Esophagus muscularis mucosa (tissue), 4 donors: ENCODE measurements around the gene ANKRD40CL. TPM values are rescaled to one million over a fixed set of nuclear protein-coding genes. Genes with fewer than 3 reads are reported as not detected.

Source experiments
- DNase-seq: peaks from one replicate; pipeline ENCODE4 v3.0.0-alpha.2; 2017; ENCODE audit errors: extremely low spot score
- H3K27ac ChIP-seq, 4 donors: fragments of 200-600 bp; sonication (generic); replicated peaks in 1 of 4; 1 replicate in 3 of 4; 2 replicates in 1 of 4; pipeline ENCODE4 v1.5.1; 2016 to 2019; ENCODE audit warnings: mild to moderate bottlenecking in 1 of 4
- H3K27me3 ChIP-seq, 4 donors: fragments of 200-600 bp; sonication (generic); one replicate each; pipeline versions ENCODE4 v1.5.1 to v1.6.0; 2016 to 2019
- H3K36me3 ChIP-seq, 4 donors: fragments of 200-600 bp; sonication (generic); one replicate each; pipeline ENCODE4 v1.5.1; 2016 to 2019
- H3K4me1 ChIP-seq, 4 donors: fragments of 200-600 bp; sonication (generic); one replicate each; pipeline ENCODE4 v1.5.1; 2016 to 2019
- H3K4me3 ChIP-seq, 4 donors: fragments of 200-600 bp; sonication (generic); 1 replicate in 2 of 4; 2 replicates in 2 of 4; pipeline ENCODE4 v1.5.1; 2016 to 2019; ENCODE audit warnings: mild to moderate bottlenecking in 4 of 4, moderate library complexity in 1 of 4
- H3K9me3 ChIP-seq, 4 donors: fragments of 200-600 bp; sonication (generic); 1 replicate in 3 of 4; 2 replicates in 1 of 4; pipeline ENCODE4 v1.5.1; 2016 to 2019
- CTCF ChIP-seq, 3 experiments: fragments of 200-600 bp in 2 of 3; fragments of 450-650 bp in 1 of 3; sonication (generic) in 2 of 3; IDR thresholded peaks; one replicate each; pipeline ENCODE4 v1.5.1; 2017 to 2019; ENCODE audit warnings: antibody characterized with exemption in 3 of 3, mild to moderate bottlenecking in 2 of 3, moderate library complexity in 1 of 3
- EP300 ChIP-seq: sonication (generic); formaldehyde crosslinking; IDR thresholded peaks from one replicate; pipeline ENCODE4 v1.6.1; 2017; ENCODE audit warnings: antibody characterized with exemption
- POLR2A ChIP-seq: fragments of 450-650 bp; IDR thresholded peaks from one replicate; pipeline ENCODE4 v1.6.1; 2017; ENCODE audit warnings: antibody characterized with exemption, moderate library complexity, mild to moderate bottlenecking, low read depth
- POLR2AphosphoS5 ChIP-seq, 2 donors: sonication (generic); formaldehyde crosslinking; IDR thresholded peaks; one replicate each; pipeline ENCODE4 v1.6.1; 2017; ENCODE audit warnings: antibody characterized with exemption in 2 of 2
- WGBS: methylation state at CpG from one replicate; pipeline ENCODE4 v1.1.5; 2018; 5-methylcytosine and 5-hydroxymethylcytosine counted together
- intact Hi-C: fragments of 100-400 bp; cut with DNase I; formaldehyde crosslinking; loops from one replicate; pipeline ENCODE4 v1.15.1; 2023
- total RNA-seq, 4 donors: library from RNA; depleted of rRNA; stranded (reverse); fragments of >200 nt; gene quantifications; one replicate each; pipeline versions ENCODE4 v1.1.0 to v1.2.1, GENCODE V29; 2016

The ANKRD40CL gene
- total RNA-seq, 4 donors from 2014 or later = 0.11 TPM; not detected in 3

GRCh38 chr17:50778988-50779387, 11.7 kb upstream of the ANKRD40CL start:
- peaks cover 0 to 5% (median 0%) of the 10 kb centered on the region in 4 donors for H3K27me3 ChIP-seq
- intact Hi-C loops = no loop called here
- H3K4me3 ChIP-seq = no peak overlapping the region
- 88% methylated on average over 4 of the region's 4 CpGs for WGBS
- no peaks in the 10 kb centered on the region for H3K9me3 ChIP-seq
- no peak overlapping the region for H3K27ac ChIP-seq
- peaks cover 0 to 11% (median 2%) of the 10 kb centered on the region in 4 donors for H3K4me1 ChIP-seq
- no peak for DNase-seq
- TF ChIP-seq POLR2A = no peak
- TF ChIP-seq CTCF (IDR thresholded peaks at IDR 0.05) = no peak
- no peak for TF ChIP-seq EP300
- no peak for TF ChIP-seq POLR2AphosphoS5 (IDR thresholded peaks at IDR 0.05)
- H3K36me3 ChIP-seq = no peaks in the 10 kb centered on the region

DNA sequence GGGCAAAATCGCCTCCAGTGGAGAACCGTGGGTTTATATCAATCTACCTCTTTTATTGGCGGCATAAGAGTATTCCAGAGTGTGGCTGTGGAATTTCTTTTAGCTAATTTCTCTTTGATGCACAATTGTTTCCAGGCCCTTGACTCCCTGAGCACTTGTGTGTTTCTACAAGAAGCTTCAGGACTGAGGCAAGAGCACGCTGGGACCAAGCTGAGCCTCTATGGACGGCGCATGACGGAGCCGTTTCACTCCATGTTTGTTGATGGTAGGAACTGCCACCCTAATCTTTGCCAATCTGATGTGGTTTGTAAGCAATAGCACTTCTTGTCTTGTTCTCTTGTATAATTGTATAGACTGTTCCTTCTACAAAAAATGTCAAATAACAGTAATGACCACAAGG, 11.2 kb upstream of the ANKRD40CL start:
- TF ChIP-seq POLR2AphosphoS5 (IDR thresholded peaks at IDR 0.05) = no peak
- TF ChIP-seq EP300 = no peak
- TF ChIP-seq POLR2A = no peak
- no peak for TF ChIP-seq CTCF (IDR thresholded peaks at IDR 0.05)
- Histone ChIP-seq H3K4me3 (no peak overlapping the region), H3K9me3 (no peaks in the 10 kb centered on the region), H3K27me3 (peaks cover 0 to 5% (median 0%) of the 10 kb centered on the region in 4 donors), H3K27ac (no peak overlapping the region), H3K4me1 (peaks cover 0 to 11% (median 2%) of the 10 kb centered on the region in 4 donors), H3K36me3 (no peaks in the 10 kb centered on the region)
- intact Hi-C loops = no loop called here
- no peak for DNase-seq
- 93% methylated on average over 8 of the region's 8 CpGs for WGBS

- Histone ChIP-seq H3K36me3 (no peaks in the 10 kb centered on the region), H3K27me3 (no peaks in the 10 kb centered on the region), H3K4me3 (no peak overlapping the region), H3K9me3 (no peaks in the 10 kb centered on the region), H3K4me1 (no peaks in the 10 kb centered on the region), H3K27ac (no peak overlapping the region)
- WGBS = 84% methylated on average over 3 of the region's 3 CpGs
- TF ChIP-seq POLR2AphosphoS5 (IDR thresholded peaks at IDR 0.05) (no peak), EP300 (no peak), CTCF (IDR thresholded peaks at IDR 0.05) (no peak), POLR2A (no peak)
- no peak for DNase-seq
- intact Hi-C loops = no loop called here
Measured at GRCh38 chr17:50775926-50776325, 8.6 kb upstream of the ANKRD40CL start.

GRCh38 chr17:50774225-50774803, 7.0 kb upstream of the ANKRD40CL start:
- H3K36me3 ChIP-seq = no peaks in the 10 kb centered on the region
- H3K9me3 ChIP-seq = no peaks in the 10 kb centered on the region
- H3K27ac ChIP-seq = no peak overlapping the region
- intact Hi-C loops = no loop called here
- no peaks in the 10 kb centered on the region for H3K4me1 ChIP-seq
- 93% methylated on average over 7 of the region's 7 CpGs for WGBS
- H3K4me3 ChIP-seq = no peak overlapping the region
- no peak for DNase-seq
- TF ChIP-seq CTCF (IDR thresholded peaks at IDR 0.05) = no peak
- TF ChIP-seq POLR2A = no peak
- no peak for TF ChIP-seq POLR2AphosphoS5 (IDR thresholded peaks at IDR 0.05)
- TF ChIP-seq EP300 = no peak
- H3K27me3 ChIP-seq = no peaks in the 10 kb centered on the region
